Activated T-cell treated with anti-CD3 and anti-CD28 coated beads, Interleukin-2, amount 50 U/mL, for 4 hours (primary cell): ENCODE data around the gene ZBTB14. TPM values are rescaled to one million over a fixed set of nuclear protein-coding genes. Genes with fewer than 3 reads are reported as not detected.
A peak's percentile ranks its signal among the peaks of the same experiment; 100 is the strongest.

ENCODE experiments used
- ATAC-seq, 2 donors: fragments of 200-7000 bp; cut with Tn5 transposase; one replicate each; pipeline ENCODE4 v1.10.0; 2021
- DNase-seq: peaks from one replicate; pipeline ENCODE4 v3.0.0-alpha.2; 2020
- H3K27me3 Mint-ChIP-seq: one replicate; pipeline ENCODE4 v1.8.0; 2021; ENCODE audit warnings: low read depth, mixed read lengths
- H3K36me3 Mint-ChIP-seq: one replicate; pipeline ENCODE4 v1.8.0; 2022; ENCODE audit warnings: mixed read lengths; ENCODE audit not compliant: insufficient read depth
- H3K4me1 Mint-ChIP-seq: one replicate; pipeline ENCODE4 v1.8.0; 2021; ENCODE audit warnings: low read depth, mixed read lengths
- H3K4me3 Mint-ChIP-seq: one replicate; pipeline ENCODE4 v1.8.0; 2021; ENCODE audit warnings: mild to moderate bottlenecking, moderate library complexity, mixed read lengths
- H3K9me3 Mint-ChIP-seq: one replicate; pipeline ENCODE4 v1.8.0; 2021; ENCODE audit warnings: mixed read lengths
- total RNA-seq, 3 donors: library from RNA; stranded (reverse); gene quantifications; one replicate each; pipeline ENCODE4 v1.2.1, GENCODE V29; 2021

ZBTB14 gene
- total RNA-seq, 3 donors from 2014 or later = 11.8 to 16.8 (median 15.8) TPM

- Mint-ChIP-seq H3K27me3 (peaks cover 13% of the 10 kb centered on the region), H3K4me3 (no peak overlapping the region), H3K4me1 (peaks cover 22% of the 10 kb centered on the region), H3K9me3 (no peaks in the 10 kb centered on the region), H3K36me3 (no peaks in the 10 kb centered on the region)
- ATAC-seq (no peak), DNase-seq (no peak)
Observed at GRCh38 chr18:5298156-5298852, 2.8 kb upstream of the ZBTB14 start.

GRCh38 chr18:5297597-5297996 lies 2.1 kb upstream of the ZBTB14 start:
- peak overlapping the region; percentile 13 for H3K4me3 Mint-ChIP-seq
- no peaks in the 10 kb centered on the region for H3K9me3 Mint-ChIP-seq
- H3K27me3 Mint-ChIP-seq = peaks cover 9% of the 10 kb centered on the region
- DNase-seq (no peak), ATAC-seq (no peak)
- H3K4me1 Mint-ChIP-seq = peaks cover 26% of the 10 kb centered on the region
- no peaks in the 10 kb centered on the region for H3K36me3 Mint-ChIP-seq

GRCh38 chr18:5296706-5297320 lies 1.3 kb upstream of the ZBTB14 start:
- H3K9me3 Mint-ChIP-seq = no peaks in the 10 kb centered on the region

GRCh38 chr18:5295981-5296705 lies 617 bp upstream of the ZBTB14 start:
- Mint-ChIP-seq H3K36me3 (peaks cover 8% of the 10 kb centered on the region), H3K27me3 (peaks cover 3% of the 10 kb centered on the region), H3K4me3 (peak overlapping the region; percentile 89), H3K4me1 (peaks cover 31% of the 10 kb centered on the region), H3K9me3 (no peaks in the 10 kb centered on the region)
- DNase-seq (peak; percentile 94), ATAC-seq (peak; percentile 67 to 68)

More at GRCh38 chr18:5296706-5297320, 1.3 kb upstream of the ZBTB14 start:
- H3K36me3 Mint-ChIP-seq = peaks cover 2% of the 10 kb centered on the region
- H3K4me1 Mint-ChIP-seq = peaks cover 27% of the 10 kb centered on the region
- peak; percentile 38 for DNase-seq
- H3K4me3 Mint-ChIP-seq = peak overlapping the region; percentile 89
- peaks cover 3% of the 10 kb centered on the region for H3K27me3 Mint-ChIP-seq
- peak; percentile 4 to 11 for ATAC-seq

- Mint-ChIP-seq H3K4me3 (peak overlapping the region; percentile 86), H3K36me3 (peaks cover 11% of the 10 kb centered on the region), H3K9me3 (no peaks in the 10 kb centered on the region), H3K4me1 (peaks cover 33% of the 10 kb centered on the region), H3K27me3 (no peaks in the 10 kb centered on the region)
- ATAC-seq (peak; percentile 29), DNase-seq (peak; percentile 38)
Observed at GRCh38 chr18:5294457-5295230, 882 bp downstream of the ZBTB14 start.

GRCh38 chr18:5294113-5294456 lies 1.4 kb downstream of the ZBTB14 start:
- ATAC-seq (no peak), DNase-seq (no peak)
- no peaks in the 10 kb centered on the region for H3K27me3 Mint-ChIP-seq
- H3K4me1 Mint-ChIP-seq = peaks cover 33% of the 10 kb centered on the region
- no peaks in the 10 kb centered on the region for H3K9me3 Mint-ChIP-seq
- H3K4me3 Mint-ChIP-seq = peak overlapping the region; percentile 86
- H3K36me3 Mint-ChIP-seq = peaks cover 11% of the 10 kb centered on the region

GRCh38 chr18:5288517-5288935 lies 7.0 kb downstream of the ZBTB14 start:
- DNase-seq = no peak
- Mint-ChIP-seq H3K4me3 (no peak overlapping the region), H3K9me3 (no peaks in the 10 kb centered on the region), H3K36me3 (peaks cover 20% of the 10 kb centered on the region), H3K27me3 (no peaks in the 10 kb centered on the region), H3K4me1 (peaks cover 33% of the 10 kb centered on the region)
- ATAC-seq = no peak

- Mint-ChIP-seq H3K4me3 (no peak overlapping the region), H3K4me1 (peaks cover 33% of the 10 kb centered on the region), H3K9me3 (no peaks in the 10 kb centered on the region), H3K27me3 (no peaks in the 10 kb centered on the region), H3K36me3 (peaks cover 20% of the 10 kb centered on the region)
- ATAC-seq = no peak
- DNase-seq = no peak
Observed at GRCh38 chr18:5287854-5288253, 7.7 kb downstream of the ZBTB14 start.

GRCh38 chr18:5286525-5286924 lies 9.0 kb downstream of the ZBTB14 start:
- Mint-ChIP-seq H3K9me3 (no peaks in the 10 kb centered on the region), H3K27me3 (no peaks in the 10 kb centered on the region), H3K4me1 (peaks cover 34% of the 10 kb centered on the region), H3K4me3 (no peak overlapping the region), H3K36me3 (peaks cover 16% of the 10 kb centered on the region)
- ATAC-seq (no peak), DNase-seq (no peak)

GRCh38 chr18:5285326-5285725 lies 10.2 kb downstream of the ZBTB14 start:
- H3K4me1 Mint-ChIP-seq = peaks cover 31% of the 10 kb centered on the region
- H3K4me3 Mint-ChIP-seq = no peak overlapping the region
- no peak for DNase-seq
- peaks cover 4% of the 10 kb centered on the region for H3K9me3 Mint-ChIP-seq
- peaks cover 10% of the 10 kb centered on the region for H3K36me3 Mint-ChIP-seq
- ATAC-seq = no peak
- no peaks in the 10 kb centered on the region for H3K27me3 Mint-ChIP-seq

- Mint-ChIP-seq H3K36me3 (peaks cover 10% of the 10 kb centered on the region), H3K9me3 (peaks cover 8% of the 10 kb centered on the region)
- no peak for ATAC-seq
Observed at GRCh38 chr18:5284808-5285207, 10.7 kb downstream of the ZBTB14 start.

GRCh38 chr18:5282770-5283169 lies 12.8 kb downstream of the ZBTB14 start:
- H3K36me3 Mint-ChIP-seq = peaks cover 5% of the 10 kb centered on the region
- ATAC-seq (peak in 1 of 2 donors; percentile 35), DNase-seq (no peak)
- H3K4me3 Mint-ChIP-seq = no peak overlapping the region
- peaks cover 17% of the 10 kb centered on the region for H3K9me3 Mint-ChIP-seq
- H3K27me3 Mint-ChIP-seq = no peaks in the 10 kb centered on the region
- H3K4me1 Mint-ChIP-seq = peaks cover 23% of the 10 kb centered on the region

More at GRCh38 chr18:5284808-5285207, 10.7 kb downstream of the ZBTB14 start:
- DNase-seq = no peak
- H3K4me3 Mint-ChIP-seq = no peak overlapping the region
- peaks cover 31% of the 10 kb centered on the region for H3K4me1 Mint-ChIP-seq
- H3K27me3 Mint-ChIP-seq = no peaks in the 10 kb centered on the region

- H3K9me3 Mint-ChIP-seq = peaks cover 19% of the 10 kb centered on the region
- no peak for ATAC-seq
- H3K27me3 Mint-ChIP-seq = peaks cover 1% of the 10 kb centered on the region
- H3K4me3 Mint-ChIP-seq = no peak overlapping the region
- H3K4me1 Mint-ChIP-seq = no peaks in the 10 kb centered on the region
- no peaks in the 10 kb centered on the region for H3K36me3 Mint-ChIP-seq
- no peak for DNase-seq
Observed at GRCh38 chr18:5276947-5277346, 18.6 kb downstream of the ZBTB14 start.

GRCh38 chr18:5275872-5276271 lies 19.7 kb downstream of the ZBTB14 start:
- H3K27me3 Mint-ChIP-seq = peaks cover 2% of the 10 kb centered on the region
- H3K9me3 Mint-ChIP-seq = peaks cover 20% of the 10 kb centered on the region
- H3K4me3 Mint-ChIP-seq = no peak overlapping the region
- no peaks in the 10 kb centered on the region for H3K4me1 Mint-ChIP-seq
- ATAC-seq (no peak), DNase-seq (no peak)
- no peaks in the 10 kb centered on the region for H3K36me3 Mint-ChIP-seq
